Skeletal muscle tissue (tissue), 5 donors: ENCODE results near the gene LCA5. TPM values are rescaled to one million over a fixed set of nuclear protein-coding genes. Genes with fewer than 3 reads are reported as not detected.
"Not testable (repeated sequence)": the region's sequence is repeated elsewhere in the genome, so short reads cannot be mapped to it uniquely, and the experiment has no call there.

Source experiments
- H3K27ac ChIP-seq: one replicate; pipeline ENCODE4 v1.7.0; 2013; ENCODE audit warnings: mild to moderate bottlenecking, low read depth, low read length, inconsistent platforms
- H3K27me3 ChIP-seq, 3 donors: one replicate each; pipeline ENCODE4 v1.7.0; 2013; ENCODE audit warnings: low read length in 3 of 3; ENCODE audit not compliant: control insufficient read depth in 3 of 3, insufficient read depth in 3 of 3
- H3K36me3 ChIP-seq, 3 donors: one replicate each; pipeline ENCODE4 v1.7.0; 2013; ENCODE audit warnings: low read length in 3 of 3; ENCODE audit not compliant: control insufficient read depth in 3 of 3, insufficient read depth in 3 of 3
- H3K4me1 ChIP-seq, 3 donors: one replicate each; pipeline ENCODE4 v1.7.0; 2013; ENCODE audit warnings: low read length in 3 of 3, mild to moderate bottlenecking in 3 of 3; ENCODE audit not compliant: control insufficient read depth in 3 of 3, insufficient read depth in 3 of 3
- H3K4me3 ChIP-seq, 3 donors: one replicate each; pipeline ENCODE4 v1.7.0; 2013; ENCODE audit warnings: low read length in 3 of 3
- H3K9ac ChIP-seq, 3 donors: one replicate each; pipeline ENCODE4 v1.7.0; 2013; ENCODE audit warnings: low read length in 3 of 3, mild to moderate bottlenecking in 3 of 3, moderate library complexity in 2 of 3, low read depth in 1 of 3
- H3K9me3 ChIP-seq, 3 donors: one replicate each; pipeline ENCODE4 v1.7.0; 2013; ENCODE audit warnings: low read length in 3 of 3; ENCODE audit not compliant: control insufficient read depth in 3 of 3
- small RNA-seq: library from RNA; depleted of rRNA; stranded (forward); fragments of <200 nt; gene quantifications from one replicate; pipeline ENCODE3, GENCODE V24; 2014
- total RNA-seq: library from RNA; depleted of rRNA; stranded (reverse); fragments of >200 nt; gene quantifications from one replicate; pipeline ENCODE4 v1.2.3, GENCODE V29; 2014
- donor health status: Osteomylitis.

Gene LCA5
- total RNA-seq, 1 donor from 2014 or later: 4.7 TPM

DNA sequence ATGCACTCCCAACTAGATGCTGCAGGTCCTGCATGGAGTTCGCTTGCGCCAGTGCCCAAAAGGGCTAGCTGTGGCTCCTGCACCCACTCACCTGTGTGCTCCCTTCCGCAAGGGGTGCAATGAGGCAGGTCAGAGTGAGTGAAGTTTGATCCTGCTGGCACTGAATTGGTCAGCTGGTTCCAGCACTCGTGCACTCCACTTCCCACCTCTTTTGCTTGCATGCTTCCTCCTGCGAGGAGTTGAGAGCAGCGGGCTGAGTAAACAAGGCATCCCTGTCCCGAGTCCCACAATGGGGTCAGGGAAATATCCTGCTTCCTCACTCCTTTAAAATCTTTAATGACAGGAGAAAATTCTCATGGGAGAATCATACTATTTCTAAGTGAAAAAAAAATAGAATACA, 86.2 kb downstream of the LCA5 start:
- H3K4me1 ChIP-seq: no peaks in the 10 kb centered on the region
- H3K4me3 ChIP-seq: no peak overlapping the region
- no peak overlapping the region for H3K9ac ChIP-seq
- no peaks in the 10 kb centered on the region for H3K27me3 ChIP-seq
- H3K36me3 ChIP-seq: no peaks in the 10 kb centered on the region
- H3K27ac ChIP-seq: no peak overlapping the region
- no peaks in the 10 kb centered on the region for H3K9me3 ChIP-seq

DNA sequence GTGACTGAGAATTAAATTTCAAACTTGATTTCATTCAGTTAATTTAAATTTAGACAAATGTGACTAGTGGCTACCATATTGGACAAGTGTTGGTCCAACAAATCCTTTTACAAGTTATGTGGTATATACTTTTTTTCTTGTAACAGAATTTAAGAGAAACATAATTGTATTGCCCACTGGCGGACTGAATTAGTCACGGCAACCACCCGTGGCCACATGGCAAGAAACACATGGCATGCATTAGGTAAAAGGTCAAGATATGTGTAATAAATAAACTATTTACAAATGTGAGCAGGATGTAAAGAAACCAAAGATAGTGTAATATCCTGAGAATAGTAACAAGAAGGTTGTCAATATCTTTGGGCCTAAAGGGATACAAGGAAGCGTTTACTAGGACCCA, 91.2 kb downstream of the LCA5 start:
- H3K27ac ChIP-seq: no peak overlapping the region
- no peaks in the 10 kb centered on the region for H3K27me3 ChIP-seq
- H3K4me1 ChIP-seq: no peaks in the 10 kb centered on the region
- H3K4me3 ChIP-seq: no peak overlapping the region
- no peaks in the 10 kb centered on the region for H3K36me3 ChIP-seq
- H3K9me3 ChIP-seq: no peaks in the 10 kb centered on the region
- no peak overlapping the region for H3K9ac ChIP-seq

DNA sequence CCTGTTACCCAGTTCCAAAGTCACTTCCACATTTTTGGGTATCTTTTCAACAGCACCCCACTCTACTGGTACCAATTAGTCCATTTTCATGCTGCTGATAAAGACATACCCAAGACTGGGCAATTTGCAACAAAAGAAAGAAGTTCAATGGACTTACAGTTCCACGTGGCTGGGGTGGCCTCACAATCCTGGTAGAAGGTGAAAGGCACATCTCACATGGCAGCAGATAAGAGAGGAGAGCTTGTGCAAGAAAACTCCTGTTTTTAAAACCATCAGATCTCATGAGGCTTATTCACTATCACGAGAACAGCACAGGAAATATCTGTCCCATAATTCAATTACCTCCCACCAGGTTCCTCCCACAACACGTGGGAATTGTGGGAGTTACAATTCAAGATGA, 93.4 kb downstream of the LCA5 start:
- not testable (repeated sequence) for H3K4me1 ChIP-seq, H3K27me3 ChIP-seq, H3K27ac ChIP-seq, H3K9me3 ChIP-seq, H3K36me3 ChIP-seq, H3K4me3 ChIP-seq, H3K9ac ChIP-seq

DNA sequence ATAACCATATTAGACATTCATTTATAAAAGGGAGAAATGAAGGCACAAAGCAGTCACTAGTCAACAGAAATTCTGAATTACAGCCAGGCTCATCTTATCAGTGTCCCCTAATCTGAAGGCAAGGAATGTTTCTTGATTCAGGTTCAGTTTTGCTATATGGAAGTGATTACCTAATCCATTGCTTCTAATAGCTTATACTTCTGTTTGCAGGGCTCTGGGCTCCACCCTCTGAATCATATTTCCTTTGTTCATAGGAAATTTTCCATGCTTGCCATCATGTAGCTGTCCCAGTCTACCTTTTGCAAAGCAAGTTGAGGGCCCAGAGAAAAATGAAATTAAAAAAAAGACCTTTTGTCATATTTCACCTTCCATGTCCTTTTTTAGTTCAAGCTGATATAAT, 96.0 kb downstream of the LCA5 start:
- Histone ChIP-seq H3K4me3 (no peak overlapping the region), H3K4me1 (no peaks in the 10 kb centered on the region), H3K36me3 (no peaks in the 10 kb centered on the region), H3K27ac (no peak overlapping the region), H3K27me3 (no peaks in the 10 kb centered on the region), H3K9me3 (no peaks in the 10 kb centered on the region), H3K9ac (no peak overlapping the region)

DNA sequence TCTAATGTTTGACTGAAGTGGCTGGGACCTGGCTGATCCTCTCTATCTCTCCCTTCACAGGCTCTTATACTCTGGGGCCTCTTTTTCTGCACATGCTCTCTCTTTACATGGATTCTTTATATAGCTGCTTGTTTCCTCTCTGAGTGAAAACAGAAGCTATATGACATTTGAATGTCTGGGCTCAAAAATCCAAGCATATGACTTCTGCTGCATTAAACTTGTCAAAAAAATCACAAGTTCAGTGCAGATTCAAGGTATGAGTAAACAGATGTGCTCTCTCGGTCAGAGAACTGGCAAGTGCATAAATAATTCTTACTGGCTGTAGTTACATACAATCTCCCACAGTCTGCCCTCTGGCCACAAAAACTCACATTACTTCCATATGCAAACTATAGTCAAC, 96.6 kb downstream of the LCA5 start:
- no peaks in the 10 kb centered on the region for H3K9me3 ChIP-seq
- no peaks in the 10 kb centered on the region for H3K27me3 ChIP-seq
- H3K9ac ChIP-seq: no peak overlapping the region
- no peak overlapping the region for H3K4me3 ChIP-seq
- no peak overlapping the region for H3K27ac ChIP-seq
- no peaks in the 10 kb centered on the region for H3K4me1 ChIP-seq
- no peaks in the 10 kb centered on the region for H3K36me3 ChIP-seq

DNA sequence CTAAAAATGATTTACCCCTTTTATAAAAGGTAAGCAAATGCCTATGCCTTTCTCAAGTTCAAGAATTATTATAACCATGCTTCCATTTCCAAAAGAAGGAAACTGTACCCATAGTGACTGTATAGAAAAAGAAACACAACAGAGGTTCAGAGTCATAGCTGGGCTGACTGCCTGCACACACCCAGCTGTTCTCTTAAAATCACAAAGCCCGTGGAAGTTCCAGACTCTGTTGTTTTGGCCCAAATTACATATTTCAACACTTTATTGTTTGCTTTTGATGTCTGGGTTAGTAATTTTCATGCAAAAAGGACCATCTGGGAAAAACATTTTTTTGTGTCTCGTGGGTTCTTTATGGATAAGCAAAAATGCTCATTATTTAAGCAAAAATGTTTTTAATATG, 99.2 kb downstream of the LCA5 start:
- Histone ChIP-seq H3K27me3 (no peaks in the 10 kb centered on the region), H3K4me1 (no peaks in the 10 kb centered on the region), H3K36me3 (no peaks in the 10 kb centered on the region), H3K4me3 (no peak overlapping the region), H3K9ac (no peak overlapping the region), H3K9me3 (no peaks in the 10 kb centered on the region), H3K27ac (no peak overlapping the region)

DNA sequence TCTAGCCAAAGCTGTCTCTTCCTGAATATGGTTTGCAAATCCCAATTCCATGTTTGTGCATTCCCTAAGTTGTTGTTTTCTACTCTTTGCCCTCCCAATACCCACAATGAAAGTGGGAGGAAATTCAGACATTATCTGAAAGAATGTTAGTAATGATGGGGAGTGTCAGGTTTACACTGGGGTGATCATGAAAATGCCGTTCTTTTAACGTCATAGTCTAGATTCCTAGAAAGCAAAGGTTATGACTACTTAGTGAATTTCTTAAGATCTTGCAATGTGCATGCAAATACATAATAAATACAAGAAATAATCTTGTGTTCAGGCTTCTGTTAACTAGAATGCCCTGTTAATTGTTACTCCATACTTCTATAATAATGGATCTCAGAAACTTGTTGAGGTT, 101.0 kb downstream of the LCA5 start:
- no peaks in the 10 kb centered on the region for H3K36me3 ChIP-seq
- H3K4me1 ChIP-seq: no peaks in the 10 kb centered on the region
- H3K27me3 ChIP-seq: no peaks in the 10 kb centered on the region
- H3K9me3 ChIP-seq: no peaks in the 10 kb centered on the region
- H3K27ac ChIP-seq: no peak overlapping the region
- no peak overlapping the region for H3K9ac ChIP-seq
- H3K4me3 ChIP-seq: no peak overlapping the region

DNA sequence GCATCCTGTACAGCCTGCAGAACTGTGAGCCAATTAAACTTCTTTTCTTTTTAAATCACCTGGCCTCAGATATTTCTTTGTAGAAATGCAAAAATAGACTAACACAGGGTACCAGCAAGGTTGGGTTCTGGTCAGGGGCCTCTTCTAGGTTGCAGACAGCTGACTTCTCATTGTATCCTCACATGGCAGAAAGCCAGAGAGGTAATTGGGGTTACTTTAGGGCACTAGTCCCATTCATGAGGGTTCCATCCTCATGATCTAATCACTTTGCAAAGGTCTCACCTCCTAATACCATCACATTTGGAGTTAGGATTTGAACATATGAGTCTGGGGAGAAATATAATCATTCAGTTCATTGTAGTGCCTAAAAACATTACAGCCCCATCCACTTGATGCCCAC, 101.5 kb downstream of the LCA5 start:
- Histone ChIP-seq H3K9me3 (no peaks in the 10 kb centered on the region), H3K27me3 (no peaks in the 10 kb centered on the region), H3K9ac (no peak overlapping the region), H3K27ac (no peak overlapping the region), H3K4me3 (no peak overlapping the region), H3K4me1 (no peaks in the 10 kb centered on the region), H3K36me3 (no peaks in the 10 kb centered on the region)

Small RNAs within 50 kb of the gene (small RNA-seq; reads per million reads assigned to genes)
- not detected for gene DBIP1

Other genes with a start within 250 kb of the LCA5 start
- gene SH3BGRL2, start 93.9 kb upstream of the LCA5 start, total RNA-seq: 4.7 TPM